GM12874 (cell line): ENCODE data around the gene KCNG1.

Experiments
- TF ChIP-seq, protein P1 (sequence below): IDR thresholded peaks from 2 replicates; pipeline ENCODE4 v1.5.1; 2011; ENCODE audit warnings: low read depth, mild to moderate bottlenecking, control low read depth, low read length, moderate library complexity; ENCODE audit not compliant: insufficient read depth

Gene KCNG1

DNA sequence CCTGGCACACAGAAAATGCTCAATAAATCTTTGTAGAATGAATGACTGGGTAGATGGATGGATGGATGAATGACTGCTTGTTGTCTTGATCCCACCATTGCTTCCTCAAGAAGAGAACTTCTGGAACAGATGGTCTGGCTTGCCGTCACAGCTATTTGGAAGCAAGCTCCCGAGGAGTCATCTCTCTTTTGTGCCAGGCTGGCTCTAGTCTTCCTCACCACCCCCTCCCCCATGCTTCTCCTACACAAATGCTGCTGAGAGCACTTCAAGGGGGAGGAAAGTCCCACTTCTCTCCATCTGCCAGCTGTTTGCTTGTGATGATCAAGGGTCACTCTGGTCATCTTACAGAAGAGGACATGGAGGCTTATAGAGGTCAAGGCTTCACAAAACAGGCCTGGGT, 11.6 kb upstream of the KCNG1 start:
- TF ChIP-seq, protein P1, sequence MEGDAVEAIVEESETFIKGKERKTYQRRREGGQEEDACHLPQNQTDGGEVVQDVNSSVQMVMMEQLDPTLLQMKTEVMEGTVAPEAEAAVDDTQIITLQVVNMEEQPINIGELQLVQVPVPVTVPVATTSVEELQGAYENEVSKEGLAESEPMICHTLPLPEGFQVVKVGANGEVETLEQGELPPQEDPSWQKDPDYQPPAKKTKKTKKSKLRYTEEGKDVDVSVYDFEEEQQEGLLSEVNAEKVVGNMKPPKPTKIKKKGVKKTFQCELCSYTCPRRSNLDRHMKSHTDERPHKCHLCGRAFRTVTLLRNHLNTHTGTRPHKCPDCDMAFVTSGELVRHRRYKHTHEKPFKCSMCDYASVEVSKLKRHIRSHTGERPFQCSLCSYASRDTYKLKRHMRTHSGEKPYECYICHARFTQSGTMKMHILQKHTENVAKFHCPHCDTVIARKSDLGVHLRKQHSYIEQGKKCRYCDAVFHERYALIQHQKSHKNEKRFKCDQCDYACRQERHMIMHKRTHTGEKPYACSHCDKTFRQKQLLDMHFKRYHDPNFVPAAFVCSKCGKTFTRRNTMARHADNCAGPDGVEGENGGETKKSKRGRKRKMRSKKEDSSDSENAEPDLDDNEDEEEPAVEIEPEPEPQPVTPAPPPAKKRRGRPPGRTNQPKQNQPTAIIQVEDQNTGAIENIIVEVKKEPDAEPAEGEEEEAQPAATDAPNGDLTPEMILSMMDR, result no peak

GRCh38 chr20:51029963-51030920, 7.3 kb upstream of the KCNG1 start:
- TF ChIP-seq, protein P1, result no peak

DNA sequence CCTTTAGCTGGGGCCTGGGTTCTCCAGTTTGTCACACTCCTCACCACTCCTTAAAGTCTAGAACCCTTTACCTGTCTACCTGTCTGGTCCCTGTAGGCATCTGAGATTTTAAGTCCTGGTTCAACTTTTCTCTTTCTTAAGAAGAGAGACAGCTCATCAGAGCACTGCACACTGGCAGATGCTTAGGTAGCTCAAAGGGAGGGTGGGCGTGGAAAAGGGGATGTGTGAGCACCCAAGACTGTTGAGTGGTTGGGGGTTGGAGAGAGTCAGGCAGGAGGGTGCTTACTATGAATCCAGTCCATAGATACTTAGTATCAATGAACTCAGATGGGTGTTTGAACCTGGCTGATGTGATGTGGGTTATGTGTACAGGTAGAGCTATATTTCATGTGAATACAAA, 6.6 kb upstream of the KCNG1 start:
- TF ChIP-seq, protein P1, result no peak

- TF ChIP-seq, protein P1, result no peak
Observed at GRCh38 chr20:51028616-51029212, 5.8 kb upstream of the KCNG1 start.

- TF ChIP-seq, protein P1, result no peak
Observed at GRCh38 chr20:51027035-51027795, 4.3 kb upstream of the KCNG1 start.

GRCh38 chr20:51026269-51026668, 3.4 kb upstream of the KCNG1 start:
- TF ChIP-seq, protein P1, result no peak

GRCh38 chr20:51024761-51025160, 1.9 kb upstream of the KCNG1 start:
- TF ChIP-seq, protein P1, result no peak
